Kidney (tissue), 14 donors: Measurements from ENCODE around the gene TSPAN3. TPM values are rescaled to one million over a fixed set of nuclear protein-coding genes. Genes with fewer than 3 reads are reported as not detected.

Experiments
- DNase-seq, 5 donors: peaks; one replicate each; pipeline ENCODE4 v3.0.0-alpha.2; 2013 to 2020
- FAIRE-seq: peaks from 2 replicates; lab custom pipeline; 2012; peaks lifted over from hg19 to GRCh38; lab: Jason Lieb, UNC
- H3K27ac ChIP-seq, 2 donors: one replicate each; pipeline ENCODE4 v1.7.0; 2013; ENCODE audit warnings: low read depth in 2 of 2, low read length in 2 of 2, inconsistent platforms in 1 of 2
- H3K27me3 ChIP-seq: one replicate; pipeline ENCODE4 v1.7.1; 2013; ENCODE audit warnings: low read length, inconsistent platforms; ENCODE audit not compliant: control insufficient read depth, insufficient read depth
- H3K36me3 ChIP-seq, 3 donors: one replicate each; pipeline versions ENCODE4 v1.7.0 to v1.7.1; 2013; ENCODE audit warnings: low read length in 3 of 3, control low read depth in 1 of 3, inconsistent platforms in 1 of 3; ENCODE audit not compliant: insufficient read depth in 3 of 3, control insufficient read depth in 2 of 3
- H3K4me1 ChIP-seq, 3 donors: one replicate each; pipeline versions ENCODE4 v1.7.0 to v1.7.1; 2013; ENCODE audit warnings: low read length in 3 of 3, inconsistent platforms in 1 of 3, low read depth in 1 of 3; ENCODE audit not compliant: control insufficient read depth in 2 of 3, insufficient read depth in 2 of 3
- H3K4me3 ChIP-seq, 3 donors: one replicate each; pipeline versions ENCODE4 v1.7.0 to v1.8.1; 2013; ENCODE audit warnings: low read length in 3 of 3, control low read depth in 1 of 3, inconsistent platforms in 1 of 3
- H3K9ac ChIP-seq, 3 donors: one replicate each; pipeline versions ENCODE4 v1.7.0 to v1.7.1; 2013; ENCODE audit warnings: low read length in 3 of 3, control low read depth in 1 of 3, inconsistent platforms in 1 of 3
- H3K9me3 ChIP-seq, 3 donors: one replicate each; pipeline versions ENCODE4 v1.7.0 to v1.7.1; 2013; ENCODE audit warnings: low read length in 3 of 3, control low read depth in 1 of 3, inconsistent platforms in 1 of 3; ENCODE audit not compliant: control insufficient read depth in 2 of 3, insufficient read depth in 1 of 3
- intact Hi-C: fragments of 100-400 bp; cut with DNase I; formaldehyde crosslinking; loops from one replicate; pipeline ENCODE4 v1.11.1; 2022
- polyA plus RNA-seq: library from polyadenylated mRNA; stranded (reverse); fragments of 350-450 nt; fragmentation: Illumina TruSeq; extraction: RNeasy Lipid Tissue Mini Kit (QIAGEN cat#74804); gene quantifications from one replicate; pipeline ENCODE4 v1.2.3, GENCODE V29; 2014; ENCODE audit warnings: low read depth, low replicate concordance; ENCODE audit not compliant: insufficient read depth
- total RNA-seq: library from RNA; stranded (reverse); fragmentation: NEBNext Ultra II Directional; extraction: Animal tissue kit (Norgen Biotek cat#: 25700); gene quantifications from one replicate; pipeline ENCODE4 v1.2.1, GENCODE V29; 2021
- TF ChIP-seq, protein P1 (sequence below): IDR thresholded peaks from 3 replicates; pipeline ENCODE4 v1.5.1; 2012; ENCODE audit warnings: mild to moderate bottlenecking, moderate library complexity, borderline replicate concordance; ENCODE audit not compliant: insufficient read depth; ENCODE audit errors: extremely low read depth
- donor health status: control.
- donor health status: control.
- donor health status: control.
- donor health status: control.
- donor health status: control.
- donor health status: DM: yes; HTN: yes; CAD: no.
- donor health status: Normal renal cell carcinoma (clear cell type).

Gene TSPAN3
- total and polyA plus RNA-seq, 2 donors from 2014 or later: 245 to 273 TPM

DNA sequence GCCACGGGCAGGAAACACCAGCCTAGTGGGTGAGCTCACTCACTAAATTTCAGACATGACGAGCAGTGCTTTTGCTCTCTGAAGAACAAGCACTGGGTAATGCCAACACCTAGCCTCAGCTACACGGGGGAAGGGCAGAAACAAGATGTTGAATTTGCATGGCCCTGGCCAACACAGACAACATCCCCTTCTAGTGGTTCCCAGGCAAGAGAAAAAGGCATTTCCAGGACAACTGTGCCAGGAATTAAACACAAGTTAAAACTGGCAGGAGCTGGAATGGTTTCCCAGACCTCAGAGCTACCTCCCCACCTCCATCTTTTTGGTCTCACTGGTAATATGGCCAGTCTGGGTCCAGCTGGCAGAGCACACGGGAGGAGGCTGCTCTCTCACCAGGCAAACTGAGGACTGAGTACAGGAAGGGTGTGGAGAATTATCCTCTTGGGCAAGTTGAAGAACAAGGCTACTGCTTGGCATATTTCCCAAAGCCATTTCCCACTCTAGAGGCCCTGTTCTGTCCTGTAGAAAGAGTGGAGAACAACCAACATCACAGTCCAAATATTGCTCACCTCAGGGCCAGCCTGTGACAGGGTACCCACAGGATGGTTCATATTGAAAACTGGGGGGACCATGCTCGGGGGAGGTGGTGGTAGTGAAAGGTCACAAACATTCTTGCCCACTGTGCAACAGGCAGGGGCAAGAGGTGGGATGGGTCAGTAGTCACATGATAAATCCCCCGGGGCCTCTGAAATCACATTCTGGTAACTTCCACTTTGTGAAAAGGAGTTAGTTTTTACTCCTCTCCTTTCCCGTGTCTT, 26.5 kb downstream of the TSPAN3 start:
- intact Hi-C loops: no loop called here
- no peak for FAIRE-seq
- no peak overlapping the region for H3K9ac ChIP-seq

DNA sequence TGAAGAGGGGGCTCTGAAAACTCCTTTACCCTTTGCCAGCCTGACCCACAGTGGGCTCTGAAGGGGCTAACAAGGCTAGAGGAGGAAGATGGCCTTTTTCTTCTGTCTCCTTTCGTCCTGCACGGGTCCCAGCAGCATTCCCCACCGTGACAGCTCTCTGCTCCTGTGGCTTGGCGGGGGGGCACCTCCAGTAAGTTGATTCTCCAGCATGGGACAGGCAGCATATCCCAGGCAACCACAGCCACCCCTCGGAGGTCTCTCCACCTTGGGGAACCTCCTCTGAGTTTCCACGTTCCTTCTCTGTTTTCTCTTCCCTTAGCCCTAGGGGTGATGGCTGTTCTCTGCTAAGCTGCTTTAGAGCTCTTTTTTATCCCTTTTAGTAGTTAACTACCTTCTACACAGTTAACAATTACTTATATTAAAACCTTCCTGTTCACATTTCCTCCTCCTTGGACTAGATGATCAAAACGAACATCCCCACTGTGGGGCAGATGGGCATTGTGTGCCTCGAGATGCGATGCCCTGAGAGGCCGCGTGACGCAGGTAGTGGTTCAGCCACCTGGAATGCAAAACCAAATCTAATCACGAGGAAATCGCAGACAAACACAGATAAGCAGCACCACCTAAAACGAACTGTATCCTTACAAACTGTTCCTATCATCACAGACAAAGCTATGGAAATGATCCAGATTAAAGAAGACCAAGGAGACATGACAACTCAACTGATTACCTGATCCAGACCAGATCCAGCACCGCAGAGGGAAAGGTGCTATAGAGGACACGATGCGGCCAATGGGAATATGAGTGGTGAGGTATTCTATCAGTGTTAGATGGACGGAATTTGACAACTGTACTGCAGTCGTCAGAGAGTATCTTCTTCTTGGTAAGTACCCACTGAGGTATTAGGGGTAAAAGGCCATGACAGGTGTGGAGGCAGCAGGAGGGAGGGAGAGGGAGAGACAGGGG, 27.7 kb downstream of the TSPAN3 start:
- peaks cover 10 to 33% (median 24%) of the 10 kb centered on the region in 3 donors for H3K36me3 ChIP-seq
- H3K9ac ChIP-seq: no peak overlapping the region
- FAIRE-seq: no peak
- no peak for DNase-seq
- no peaks in the 10 kb centered on the region for H3K9me3 ChIP-seq
- no peaks in the 10 kb centered on the region for H3K4me1 ChIP-seq
- no peak overlapping the region for H3K4me3 ChIP-seq
- TF ChIP-seq, protein P1, sequence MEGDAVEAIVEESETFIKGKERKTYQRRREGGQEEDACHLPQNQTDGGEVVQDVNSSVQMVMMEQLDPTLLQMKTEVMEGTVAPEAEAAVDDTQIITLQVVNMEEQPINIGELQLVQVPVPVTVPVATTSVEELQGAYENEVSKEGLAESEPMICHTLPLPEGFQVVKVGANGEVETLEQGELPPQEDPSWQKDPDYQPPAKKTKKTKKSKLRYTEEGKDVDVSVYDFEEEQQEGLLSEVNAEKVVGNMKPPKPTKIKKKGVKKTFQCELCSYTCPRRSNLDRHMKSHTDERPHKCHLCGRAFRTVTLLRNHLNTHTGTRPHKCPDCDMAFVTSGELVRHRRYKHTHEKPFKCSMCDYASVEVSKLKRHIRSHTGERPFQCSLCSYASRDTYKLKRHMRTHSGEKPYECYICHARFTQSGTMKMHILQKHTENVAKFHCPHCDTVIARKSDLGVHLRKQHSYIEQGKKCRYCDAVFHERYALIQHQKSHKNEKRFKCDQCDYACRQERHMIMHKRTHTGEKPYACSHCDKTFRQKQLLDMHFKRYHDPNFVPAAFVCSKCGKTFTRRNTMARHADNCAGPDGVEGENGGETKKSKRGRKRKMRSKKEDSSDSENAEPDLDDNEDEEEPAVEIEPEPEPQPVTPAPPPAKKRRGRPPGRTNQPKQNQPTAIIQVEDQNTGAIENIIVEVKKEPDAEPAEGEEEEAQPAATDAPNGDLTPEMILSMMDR: no peak
- intact Hi-C loops: no loop called here
- H3K27ac ChIP-seq: no peak overlapping the region
- no peaks in the 10 kb centered on the region for H3K27me3 ChIP-seq

More for the DNA sequence above, 26.5 kb downstream of the TSPAN3 start:
- peaks cover 10 to 33% (median 24%) of the 10 kb centered on the region in 3 donors for H3K36me3 ChIP-seq
- no peak for DNase-seq
- no peaks in the 10 kb centered on the region for H3K4me1 ChIP-seq
- no peaks in the 10 kb centered on the region for H3K27me3 ChIP-seq
- no peaks in the 10 kb centered on the region for H3K9me3 ChIP-seq
- TF ChIP-seq, protein P1: no peak
- H3K27ac ChIP-seq: no peak overlapping the region
- H3K4me3 ChIP-seq: no peak overlapping the region

DNA sequence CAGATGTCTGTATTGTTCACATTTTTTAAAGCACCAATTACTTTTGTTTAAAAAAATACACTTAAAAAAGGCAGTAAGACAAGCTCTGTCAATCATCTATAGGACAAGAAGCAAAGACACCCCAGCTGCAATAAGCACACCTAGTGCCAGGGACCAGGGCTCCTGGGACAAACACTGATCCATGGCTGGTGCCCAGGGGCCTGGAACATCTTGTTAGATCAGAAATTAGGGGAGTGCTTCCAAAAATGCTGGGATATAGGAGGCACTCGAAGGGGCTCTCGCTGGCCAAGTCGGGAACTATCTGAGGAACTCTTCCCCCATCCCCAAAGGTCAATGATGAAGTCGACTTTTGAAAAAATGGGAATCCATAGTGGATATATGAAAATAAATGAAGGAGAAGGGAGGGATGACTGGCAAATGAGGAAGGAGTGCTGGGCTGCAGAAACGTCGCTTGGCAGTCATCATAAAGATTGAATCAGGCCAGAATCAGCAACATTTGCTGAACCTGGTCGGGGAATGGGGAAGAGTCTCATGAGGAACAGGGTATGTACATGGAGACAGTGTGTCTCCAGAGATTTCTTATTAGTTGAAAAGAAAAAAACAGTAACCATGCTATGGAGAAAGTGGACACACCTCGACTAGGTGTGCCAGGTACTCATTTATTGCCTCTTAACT, 28.5 kb downstream of the TSPAN3 start:
- Histone ChIP-seq H3K36me3 (peaks cover 10 to 33% (median 24%) of the 10 kb centered on the region in 3 donors), H3K4me1 (no peaks in the 10 kb centered on the region), H3K27ac (no peak overlapping the region), H3K9me3 (no peaks in the 10 kb centered on the region), H3K4me3 (no peak overlapping the region), H3K9ac (no peak overlapping the region), H3K27me3 (no peaks in the 10 kb centered on the region)
- DNase-seq (no peak), FAIRE-seq (no peak)
- intact Hi-C loops: no loop called here
- TF ChIP-seq, protein P1: no peak
